NCI-H2196 (cell line): Measurements from ENCODE around the gene DENND1A.
"Not testable (repeated sequence)": the region's sequence is repeated elsewhere in the genome, so short reads cannot be mapped to it uniquely, and the experiment has no call there.

ENCODE experiments used
- DNase-seq: peaks from one replicate; lab custom pipeline; 2025; ENCODE audit not compliant: unreplicated experiment; lab: John Stamatoyannopoulos, UW

Gene DENND1A

GRCh38 chr9:123821619-123822018, 108.3 kb downstream of the DENND1A start:
- DNase-seq, result no peak

- DNase-seq, result no peak
Measured at GRCh38 chr9:123820139-123820538, 109.8 kb downstream of the DENND1A start.

GRCh38 chr9:123816817-123817472, 113.0 kb downstream of the DENND1A start:
- DNase-seq, result no peak

GRCh38 chr9:123815856-123816255, 114.1 kb downstream of the DENND1A start:
- DNase-seq, result not testable (repeated sequence)

- DNase-seq, result no peak
Measured at GRCh38 chr9:123814496-123814895, 115.4 kb downstream of the DENND1A start.

GRCh38 chr9:123812984-123813383, 116.9 kb downstream of the DENND1A start:
- no peak for DNase-seq

GRCh38 chr9:123807251-123807650, 122.7 kb downstream of the DENND1A start:
- no peak for DNase-seq

- DNase-seq, result no peak
Measured at GRCh38 chr9:123806829-123807228, 123.1 kb downstream of the DENND1A start.

GRCh38 chr9:123798195-123798594, 131.7 kb downstream of the DENND1A start:
- no peak for DNase-seq

- no peak for DNase-seq
Measured at GRCh38 chr9:123796618-123797484, 133.1 kb downstream of the DENND1A start.

GRCh38 chr9:123796094-123796493, 133.8 kb downstream of the DENND1A start:
- DNase-seq, result no peak

GRCh38 chr9:123795336-123795735, 134.6 kb downstream of the DENND1A start:
- DNase-seq, result no peak

GRCh38 chr9:123792501-123792900, 137.4 kb downstream of the DENND1A start:
- DNase-seq, result no peak

GRCh38 chr9:123789554-123790292, 140.2 kb downstream of the DENND1A start:
- no peak for DNase-seq

GRCh38 chr9:123787416-123787815, 142.5 kb downstream of the DENND1A start:
- DNase-seq, result no peak

GRCh38 chr9:123784518-123784917, 145.4 kb downstream of the DENND1A start:
- no peak for DNase-seq

GRCh38 chr9:123778232-123778902, 151.6 kb downstream of the DENND1A start:
- DNase-seq, result no peak

GRCh38 chr9:123776708-123777537, 153.0 kb downstream of the DENND1A start:
- no peak for DNase-seq

- DNase-seq, result no peak
Measured at GRCh38 chr9:123775289-123776284, 154.3 kb downstream of the DENND1A start.
